ENCODE measurements around the gene NDUFS4.
A peak's percentile ranks its signal among the peaks of the same experiment; 100 is the strongest.

The NDUFS4 gene

DNA sequence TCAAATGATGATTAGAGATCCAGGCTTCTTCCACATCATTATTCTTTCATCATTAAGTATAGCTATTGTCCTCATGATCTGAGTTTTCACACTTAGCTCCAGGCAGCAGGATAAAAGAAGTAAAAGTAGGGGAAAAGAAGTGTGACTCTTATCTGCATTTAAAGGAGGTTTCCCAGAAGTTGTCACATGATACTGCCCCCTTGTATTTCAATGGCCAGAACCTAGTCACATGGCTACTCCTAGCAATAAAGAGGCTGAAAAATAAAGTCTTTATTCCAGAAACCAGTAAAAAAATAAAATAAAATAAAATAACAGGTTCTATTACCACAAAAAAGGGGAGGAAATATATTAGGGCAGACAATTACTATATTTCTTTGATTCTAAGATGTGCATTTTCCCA lies 5.3 kb upstream of the NDUFS4 start:
- TF ChIP-seq, protein P1, sequence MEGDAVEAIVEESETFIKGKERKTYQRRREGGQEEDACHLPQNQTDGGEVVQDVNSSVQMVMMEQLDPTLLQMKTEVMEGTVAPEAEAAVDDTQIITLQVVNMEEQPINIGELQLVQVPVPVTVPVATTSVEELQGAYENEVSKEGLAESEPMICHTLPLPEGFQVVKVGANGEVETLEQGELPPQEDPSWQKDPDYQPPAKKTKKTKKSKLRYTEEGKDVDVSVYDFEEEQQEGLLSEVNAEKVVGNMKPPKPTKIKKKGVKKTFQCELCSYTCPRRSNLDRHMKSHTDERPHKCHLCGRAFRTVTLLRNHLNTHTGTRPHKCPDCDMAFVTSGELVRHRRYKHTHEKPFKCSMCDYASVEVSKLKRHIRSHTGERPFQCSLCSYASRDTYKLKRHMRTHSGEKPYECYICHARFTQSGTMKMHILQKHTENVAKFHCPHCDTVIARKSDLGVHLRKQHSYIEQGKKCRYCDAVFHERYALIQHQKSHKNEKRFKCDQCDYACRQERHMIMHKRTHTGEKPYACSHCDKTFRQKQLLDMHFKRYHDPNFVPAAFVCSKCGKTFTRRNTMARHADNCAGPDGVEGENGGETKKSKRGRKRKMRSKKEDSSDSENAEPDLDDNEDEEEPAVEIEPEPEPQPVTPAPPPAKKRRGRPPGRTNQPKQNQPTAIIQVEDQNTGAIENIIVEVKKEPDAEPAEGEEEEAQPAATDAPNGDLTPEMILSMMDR (conservative IDR thresholded peaks at IDR 0.05; ENCODE audit: low read length) = no peak
- no peak overlapping the region for H3K4me3 ChIP-seq (ENCODE audit: low read length)
- no peak for DNase-seq (ENCODE audit: low read depth)

DNA sequence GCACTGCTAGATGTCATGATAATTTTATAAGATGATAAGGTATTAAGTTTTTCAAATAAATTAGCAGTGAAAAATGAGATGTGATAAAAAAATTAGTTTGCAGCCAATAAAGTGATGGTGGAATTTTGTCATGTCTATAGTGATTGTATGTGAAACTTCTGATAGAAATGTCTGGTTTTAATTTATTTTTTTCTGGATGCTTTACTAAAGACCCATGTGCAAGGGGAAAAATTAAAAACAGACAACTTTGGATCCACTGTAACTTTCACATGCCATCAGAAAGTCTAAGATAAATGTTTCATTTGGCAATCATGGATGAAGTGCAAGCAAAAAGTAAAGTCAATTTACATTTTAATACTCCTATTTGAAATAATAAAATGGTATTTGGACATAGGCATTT lies 4.4 kb upstream of the NDUFS4 start:
- no peak overlapping the region for H3K4me3 ChIP-seq (ENCODE audit: low read length)
- DNase-seq (ENCODE audit: low read depth) = no peak
- TF ChIP-seq, protein P1 (conservative IDR thresholded peaks at IDR 0.05; ENCODE audit: low read length) = no peak

DNA sequence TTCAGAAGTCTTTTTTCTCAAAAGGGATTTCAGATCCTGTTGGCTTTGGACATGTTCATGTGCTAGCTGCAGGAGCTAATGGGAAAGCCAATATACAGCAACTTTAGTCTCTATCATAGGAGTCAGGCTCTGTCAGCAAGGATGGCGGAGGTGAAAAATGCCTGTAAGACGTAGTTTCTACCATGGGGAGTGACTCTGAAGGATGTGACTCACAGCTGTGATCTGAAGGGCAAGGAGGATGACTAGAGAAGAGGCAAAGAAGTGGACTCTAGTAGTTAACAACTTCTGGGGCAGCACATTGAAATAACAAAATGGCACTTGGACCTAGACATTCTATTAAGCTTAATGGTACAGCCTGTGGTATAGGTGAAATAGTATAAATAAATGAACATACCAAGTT lies 3.1 kb upstream of the NDUFS4 start:
- peak; percentile 13 for DNase-seq (ENCODE audit: low read depth)
- no peak overlapping the region for H3K4me3 ChIP-seq (ENCODE audit: low read length)
- TF ChIP-seq, protein P1 (conservative IDR thresholded peaks at IDR 0.05; ENCODE audit: low read length) = no peak

DNA sequence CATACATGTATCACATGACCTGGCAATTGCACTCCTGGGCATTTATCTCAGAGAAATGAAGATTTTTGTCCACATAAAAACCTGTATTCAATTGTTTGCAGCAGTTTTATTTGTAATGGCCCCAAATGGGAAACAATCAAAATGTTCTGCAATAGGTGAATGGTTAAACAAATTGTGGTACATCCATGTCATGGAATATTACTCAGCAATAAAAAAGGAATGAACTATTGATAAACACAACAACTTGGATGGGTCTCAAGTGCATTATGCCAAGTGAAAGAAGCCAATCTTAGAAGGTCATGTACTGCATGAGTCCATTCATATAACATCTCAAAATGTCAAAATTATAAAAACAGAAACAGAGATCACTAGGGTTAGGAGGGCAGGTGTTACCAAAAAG lies 1.5 kb upstream of the NDUFS4 start:
- TF ChIP-seq, protein P1 (conservative IDR thresholded peaks at IDR 0.05; ENCODE audit: low read length) = no peak
- H3K4me3 ChIP-seq (ENCODE audit: low read length) = no peak overlapping the region
- no peak for DNase-seq (ENCODE audit: low read depth)

DNA sequence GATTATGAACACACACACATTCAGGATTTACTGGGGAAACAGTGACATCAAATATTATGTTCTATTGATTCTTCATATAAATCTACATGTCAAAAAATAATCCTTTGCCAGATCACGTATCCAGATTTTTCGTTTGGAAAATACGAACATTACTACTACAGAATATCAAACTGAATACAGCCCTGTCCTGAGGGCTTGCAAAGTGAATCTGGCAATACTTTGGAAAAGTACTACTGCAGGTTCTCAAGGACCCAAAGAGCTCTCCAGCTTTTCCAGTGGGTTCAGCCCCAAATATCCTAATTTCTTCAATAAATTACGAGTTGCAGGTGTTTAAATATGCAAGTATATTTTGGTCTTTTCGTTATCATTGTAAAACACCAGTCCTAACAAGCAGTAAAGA lies 411 bp upstream of the NDUFS4 start:
- TF ChIP-seq, protein P1 (conservative IDR thresholded peaks at IDR 0.05; ENCODE audit: low read length) = no peak
- DNase-seq (ENCODE audit: low read depth) = no peak
- peak overlapping the region; percentile 86 for H3K4me3 ChIP-seq (ENCODE audit: low read length)

DNA sequence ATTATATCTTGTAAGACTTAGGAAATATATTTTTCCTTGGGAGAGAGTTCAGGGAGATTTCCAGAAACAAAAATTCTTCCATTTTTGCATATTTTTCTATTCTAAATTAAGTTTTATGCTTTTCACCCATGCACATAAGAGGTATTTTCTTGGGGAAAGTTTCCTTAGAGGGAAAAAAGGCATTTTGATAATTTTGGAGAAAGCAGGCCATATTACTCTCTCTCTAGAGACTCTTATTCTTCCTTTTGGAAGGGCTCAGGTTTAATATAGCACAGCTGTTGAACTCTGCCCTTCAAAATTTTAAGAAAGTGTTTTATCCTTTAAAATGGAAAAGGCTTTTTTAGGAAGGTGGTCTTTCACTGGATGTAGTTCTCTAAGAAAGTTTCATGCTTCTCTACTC lies 8.0 kb downstream of the NDUFS4 start:
- no peak for DNase-seq (ENCODE audit: low read depth)
- no peak overlapping the region for H3K4me3 ChIP-seq (ENCODE audit: low read length)

DNA sequence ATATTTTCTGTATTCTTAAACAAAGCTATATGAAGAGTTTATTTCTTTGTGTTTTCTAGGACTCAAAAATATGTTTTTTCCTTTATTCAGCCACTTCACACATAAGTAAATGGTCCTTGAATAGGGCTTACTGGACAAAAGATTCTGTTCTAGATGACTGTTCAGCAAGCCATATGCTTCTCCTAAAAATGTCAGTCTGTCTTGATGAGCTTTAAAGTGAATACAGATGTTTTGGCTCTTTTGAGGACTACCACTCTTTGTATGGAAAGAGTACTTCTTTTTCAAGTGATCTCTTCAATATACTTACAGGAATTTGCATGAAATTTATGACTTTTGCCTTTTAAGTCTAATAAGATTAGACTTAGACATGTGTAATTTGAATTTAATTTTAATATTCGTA lies 8.4 kb downstream of the NDUFS4 start:
- DNase-seq (ENCODE audit: low read depth) = peak; percentile 62
- TF ChIP-seq, protein P1 (conservative IDR thresholded peaks at IDR 0.05; ENCODE audit: low read length) = no peak
- H3K4me3 ChIP-seq (ENCODE audit: low read length) = no peak overlapping the region

More for the DNA sequence above, 8.0 kb downstream of the NDUFS4 start:
- TF ChIP-seq, protein P1 (conservative IDR thresholded peaks at IDR 0.05; ENCODE audit: low read length) = no peak
